Kidney (tissue), 14 donors: ENCODE results near the gene POLR2F. TPM values are rescaled to one million over a fixed set of nuclear protein-coding genes. Genes with fewer than 3 reads are reported as not detected.

Experiments
- DNase-seq, 5 donors: peaks; one replicate each; pipeline ENCODE4 v3.0.0-alpha.2; 2013 to 2020
- FAIRE-seq: peaks from 2 replicates; lab custom pipeline; 2012; peaks lifted over from hg19 to GRCh38; lab: Jason Lieb, UNC
- H3K27ac ChIP-seq, 2 donors: one replicate each; pipeline ENCODE4 v1.7.0; 2013; ENCODE audit warnings: low read depth in 2 of 2, low read length in 2 of 2, inconsistent platforms in 1 of 2
- H3K27me3 ChIP-seq: one replicate; pipeline ENCODE4 v1.7.1; 2013; ENCODE audit warnings: low read length, inconsistent platforms; ENCODE audit not compliant: control insufficient read depth, insufficient read depth
- H3K36me3 ChIP-seq, 3 donors: one replicate each; pipeline versions ENCODE4 v1.7.0 to v1.7.1; 2013; ENCODE audit warnings: low read length in 3 of 3, control low read depth in 1 of 3, inconsistent platforms in 1 of 3; ENCODE audit not compliant: insufficient read depth in 3 of 3, control insufficient read depth in 2 of 3
- H3K4me1 ChIP-seq, 3 donors: one replicate each; pipeline versions ENCODE4 v1.7.0 to v1.7.1; 2013; ENCODE audit warnings: low read length in 3 of 3, inconsistent platforms in 1 of 3, low read depth in 1 of 3; ENCODE audit not compliant: control insufficient read depth in 2 of 3, insufficient read depth in 2 of 3
- H3K4me3 ChIP-seq, 3 donors: one replicate each; pipeline versions ENCODE4 v1.7.0 to v1.8.1; 2013; ENCODE audit warnings: low read length in 3 of 3, control low read depth in 1 of 3, inconsistent platforms in 1 of 3
- H3K9ac ChIP-seq, 3 donors: one replicate each; pipeline versions ENCODE4 v1.7.0 to v1.7.1; 2013; ENCODE audit warnings: low read length in 3 of 3, control low read depth in 1 of 3, inconsistent platforms in 1 of 3
- H3K9me3 ChIP-seq, 3 donors: one replicate each; pipeline versions ENCODE4 v1.7.0 to v1.7.1; 2013; ENCODE audit warnings: low read length in 3 of 3, control low read depth in 1 of 3, inconsistent platforms in 1 of 3; ENCODE audit not compliant: control insufficient read depth in 2 of 3, insufficient read depth in 1 of 3
- intact Hi-C: fragments of 100-400 bp; cut with DNase I; formaldehyde crosslinking; loops from one replicate; pipeline ENCODE4 v1.11.1; 2022
- polyA plus RNA-seq: library from polyadenylated mRNA; stranded (reverse); fragments of 350-450 nt; fragmentation: Illumina TruSeq; extraction: RNeasy Lipid Tissue Mini Kit (QIAGEN cat#74804); gene quantifications from one replicate; pipeline ENCODE4 v1.2.3, GENCODE V29; 2014; ENCODE audit warnings: low read depth, low replicate concordance; ENCODE audit not compliant: insufficient read depth
- total RNA-seq: library from RNA; stranded (reverse); fragmentation: NEBNext Ultra II Directional; extraction: Animal tissue kit (Norgen Biotek cat#: 25700); gene quantifications from one replicate; pipeline ENCODE4 v1.2.1, GENCODE V29; 2021
- TF ChIP-seq, protein P1 (sequence below): IDR thresholded peaks from 3 replicates; pipeline ENCODE4 v1.5.1; 2012; ENCODE audit warnings: mild to moderate bottlenecking, moderate library complexity, borderline replicate concordance; ENCODE audit not compliant: insufficient read depth; ENCODE audit errors: extremely low read depth
- donor health status: control.
- donor health status: control.
- donor health status: control.
- donor health status: control.
- donor health status: control.
- donor health status: DM: yes; HTN: yes; CAD: no.
- donor health status: Normal renal cell carcinoma (clear cell type).

POLR2F gene
- total and polyA plus RNA-seq, 2 donors from 2014 or later, result 57.9 to 121 TPM

DNA sequence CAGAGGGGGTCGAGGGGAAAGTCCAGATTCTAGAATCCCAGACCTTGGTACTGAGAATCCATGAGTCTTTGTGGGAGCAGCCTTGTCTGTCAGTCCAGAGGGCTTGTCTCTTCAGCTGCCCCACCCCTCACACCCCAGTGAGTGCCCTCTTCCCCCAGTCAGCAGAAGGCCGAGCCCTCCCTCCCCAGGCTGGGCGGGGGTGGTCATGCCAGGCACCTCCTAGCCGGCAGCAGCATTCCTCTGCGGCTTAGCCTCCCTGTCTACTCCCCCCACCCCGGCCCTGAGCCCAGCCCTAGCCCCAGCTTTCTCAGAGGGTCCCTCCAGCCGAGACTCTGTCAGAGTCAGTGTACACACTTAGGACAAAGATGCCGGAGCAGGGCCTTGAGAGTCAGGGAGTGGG, 26.3 kb downstream of the POLR2F start:
- Histone ChIP-seq H3K36me3 (no peaks in the 10 kb centered on the region), H3K27me3 (peaks cover 3% of the 10 kb centered on the region), H3K27ac (no peak overlapping the region), H3K4me1 (peaks cover 0 to 7% (median 0%) of the 10 kb centered on the region in 3 donors), H3K4me3 (no peak overlapping the region), H3K9ac (no peak overlapping the region), H3K9me3 (no peaks in the 10 kb centered on the region)
- FAIRE-seq, result no peak
- DNase-seq, result no peak
- TF ChIP-seq, protein P1, sequence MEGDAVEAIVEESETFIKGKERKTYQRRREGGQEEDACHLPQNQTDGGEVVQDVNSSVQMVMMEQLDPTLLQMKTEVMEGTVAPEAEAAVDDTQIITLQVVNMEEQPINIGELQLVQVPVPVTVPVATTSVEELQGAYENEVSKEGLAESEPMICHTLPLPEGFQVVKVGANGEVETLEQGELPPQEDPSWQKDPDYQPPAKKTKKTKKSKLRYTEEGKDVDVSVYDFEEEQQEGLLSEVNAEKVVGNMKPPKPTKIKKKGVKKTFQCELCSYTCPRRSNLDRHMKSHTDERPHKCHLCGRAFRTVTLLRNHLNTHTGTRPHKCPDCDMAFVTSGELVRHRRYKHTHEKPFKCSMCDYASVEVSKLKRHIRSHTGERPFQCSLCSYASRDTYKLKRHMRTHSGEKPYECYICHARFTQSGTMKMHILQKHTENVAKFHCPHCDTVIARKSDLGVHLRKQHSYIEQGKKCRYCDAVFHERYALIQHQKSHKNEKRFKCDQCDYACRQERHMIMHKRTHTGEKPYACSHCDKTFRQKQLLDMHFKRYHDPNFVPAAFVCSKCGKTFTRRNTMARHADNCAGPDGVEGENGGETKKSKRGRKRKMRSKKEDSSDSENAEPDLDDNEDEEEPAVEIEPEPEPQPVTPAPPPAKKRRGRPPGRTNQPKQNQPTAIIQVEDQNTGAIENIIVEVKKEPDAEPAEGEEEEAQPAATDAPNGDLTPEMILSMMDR, result no peak
- intact Hi-C loops, result no loop called here

DNA sequence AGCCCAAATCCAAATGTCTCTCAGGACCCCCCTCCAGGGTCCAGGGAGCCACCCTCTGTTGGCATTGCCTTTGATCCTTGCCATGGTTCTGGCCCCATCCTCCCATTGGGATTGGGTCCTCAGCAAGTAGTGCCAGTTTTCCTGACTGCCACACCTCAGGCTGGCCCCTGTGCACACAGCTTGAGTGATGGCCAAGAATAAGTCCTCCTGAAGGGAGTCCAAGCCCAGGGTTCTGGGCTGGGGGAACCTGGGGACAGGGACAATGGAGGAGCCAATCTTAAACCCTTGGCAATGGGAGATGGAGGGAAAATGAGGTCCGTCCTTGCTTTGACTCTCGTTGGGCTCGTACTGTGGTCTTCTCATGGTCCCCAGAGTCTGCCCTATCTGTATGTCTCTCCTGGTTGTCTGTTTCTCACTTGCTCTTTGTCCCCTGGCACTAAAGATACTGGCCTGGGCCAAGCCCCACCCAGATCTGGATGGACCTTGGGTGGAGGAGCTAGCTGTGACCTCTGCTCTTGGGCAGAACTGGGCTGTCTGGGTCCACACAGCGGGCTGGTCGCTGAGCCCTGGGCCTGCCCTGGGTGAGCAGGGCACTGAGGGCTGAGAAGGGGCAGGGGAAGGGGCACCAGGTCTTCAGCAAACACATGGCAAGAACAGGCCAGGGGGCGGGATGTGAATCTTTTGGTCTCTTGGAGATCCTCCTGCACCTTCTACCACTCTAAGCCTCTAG, 27.9 kb downstream of the POLR2F start:
- no peak overlapping the region for H3K9ac ChIP-seq
- H3K4me1 ChIP-seq, result peaks cover 0 to 7% (median 0%) of the 10 kb centered on the region in 3 donors
- H3K4me3 ChIP-seq, result no peak overlapping the region
- intact Hi-C loops, result no loop called here
- TF ChIP-seq, protein P1, result no peak
- H3K27me3 ChIP-seq, result peaks cover 3% of the 10 kb centered on the region
- FAIRE-seq, result no peak
- H3K27ac ChIP-seq, result no peak overlapping the region
- no peaks in the 10 kb centered on the region for H3K36me3 ChIP-seq
- no peak for DNase-seq
- H3K9me3 ChIP-seq, result no peaks in the 10 kb centered on the region

GRCh38 chr22:37982151-37982785, 28.8 kb downstream of the POLR2F start:
- Histone ChIP-seq H3K27ac (no peak overlapping the region), H3K4me1 (peaks cover 0 to 7% (median 0%) of the 10 kb centered on the region in 3 donors), H3K27me3 (peaks cover 3% of the 10 kb centered on the region), H3K36me3 (no peaks in the 10 kb centered on the region), H3K9me3 (no peaks in the 10 kb centered on the region), H3K9ac (no peak overlapping the region), H3K4me3 (no peak overlapping the region)
- TF ChIP-seq, protein P1, result no peak
- no peak for FAIRE-seq
- intact Hi-C loops, result no loop called here
- no peak for DNase-seq
